ENCODE results near the gene TTC3. TPM values are rescaled to one million over a fixed set of nuclear protein-coding genes. Genes with fewer than 3 reads are reported as not detected.

TTC3 gene
- total and polyA plus RNA-seq, 10 of the 15 experiments (the other 5 are each of a cell fraction or from before 2014, with no cell fraction given) = 23.1 to 94.9 (median 72.7) TPM

GRCh38 chr21:37241426-37241825 lies 168.4 kb downstream of the TTC3 start:
- ChIA-PET CTCF (no interaction called here), SMC1A (ENCODE audit: uncharacterized antibody, unreplicated experiment) (no interaction called here), RAD21 (ENCODE audit: unreplicated experiment) (no interaction called here), POLR2A (no interaction called here)
- peaks cover 3% of the 10 kb centered on the region; the same call in 1 of the 2 replicates for H3K4me1 ChIP-seq (ENCODE audit: control insufficient read depth, insufficient read depth, low read length)
- BruUV-seq (replicated peaks) = no TSS peak
- H2AFZ ChIP-seq (ENCODE audit: control insufficient read depth, low read depth, low read length) = no peak overlapping the region
- in situ Hi-C loops (cut with MboI) = no loop called here
- WGBS (ENCODE audit: insufficient coverage, insufficient replicate concordance, low lambda C conversion rate, missing lambda C conversion rate) = 75% methylated on average over 7 of the region's 7 CpGs
- no peak overlapping the region for H3K9ac ChIP-seq (ENCODE audit: control insufficient read depth, insufficient read depth, low read length)
- no peaks in the 10 kb centered on the region for H3K9me3 ChIP-seq (replicated peaks; ENCODE audit: control insufficient read depth, insufficient read depth, low read length)
- H3K4me2 ChIP-seq (ENCODE audit: control insufficient read depth, insufficient read depth) = no peak overlapping the region
- H3K79me2 ChIP-seq (ENCODE audit: control insufficient read depth, insufficient read depth, low read length) = peaks cover 13% of the 10 kb centered on the region
- no peaks in the 10 kb centered on the region for H3K27me3 ChIP-seq (replicated peaks in 1 of 2; ENCODE audit: control insufficient read depth in 2 of 2, insufficient read depth in 2 of 2, low read length in 1 of 2)
- ATAC-seq (no peak), FAIRE-seq (no peak), DNase-seq (ENCODE audit: low read depth, low spot score) (no peak)
- TF ChIP-seq CEBPB (IDR thresholded peaks at IDR 0.05; ENCODE audit: borderline replicate concordance in 1 of 2, low read depth in 2 of 2, low read length in 2 of 2) (no peak), PAX8 (IDR thresholded peaks at IDR 0.05) (no peak), ZNF592 (IDR thresholded peaks at IDR 0.05) (no peak), SMARCA5 (IDR thresholded peaks at IDR 0.05) (no peak), USF2 (IDR thresholded peaks at IDR 0.05; ENCODE audit: borderline replicate concordance, low read depth, low read length) (no peak), CBFB (IDR thresholded peaks at IDR 0.05; ENCODE audit: low read depth) (no peak), TAF1 (IDR thresholded peaks at IDR 0.05; ENCODE audit: borderline replicate concordance, low read depth, low read length) (no peak), RBBP5 (conservative IDR thresholded peaks at IDR 0.05) (no peak), FOXM1 (IDR thresholded peaks at IDR 0.05; ENCODE audit: low read depth, low read length) (no peak), MXI1 (IDR thresholded peaks at IDR 0.05; ENCODE audit: low read depth, low read length) (no peak), ZNF622 (IDR thresholded peaks at IDR 0.05) (no peak), HSF1 (IDR thresholded peaks at IDR 0.05; ENCODE audit: low read depth, low read length) (no peak), PAX5 (IDR thresholded peaks at IDR 0.05; ENCODE audit: borderline replicate concordance, low read depth, low read length) (no peak), TCF12 (IDR thresholded peaks at IDR 0.05; ENCODE audit: low read depth, low read length) (no peak)
- TF ChIP-seq, protein P1, sequence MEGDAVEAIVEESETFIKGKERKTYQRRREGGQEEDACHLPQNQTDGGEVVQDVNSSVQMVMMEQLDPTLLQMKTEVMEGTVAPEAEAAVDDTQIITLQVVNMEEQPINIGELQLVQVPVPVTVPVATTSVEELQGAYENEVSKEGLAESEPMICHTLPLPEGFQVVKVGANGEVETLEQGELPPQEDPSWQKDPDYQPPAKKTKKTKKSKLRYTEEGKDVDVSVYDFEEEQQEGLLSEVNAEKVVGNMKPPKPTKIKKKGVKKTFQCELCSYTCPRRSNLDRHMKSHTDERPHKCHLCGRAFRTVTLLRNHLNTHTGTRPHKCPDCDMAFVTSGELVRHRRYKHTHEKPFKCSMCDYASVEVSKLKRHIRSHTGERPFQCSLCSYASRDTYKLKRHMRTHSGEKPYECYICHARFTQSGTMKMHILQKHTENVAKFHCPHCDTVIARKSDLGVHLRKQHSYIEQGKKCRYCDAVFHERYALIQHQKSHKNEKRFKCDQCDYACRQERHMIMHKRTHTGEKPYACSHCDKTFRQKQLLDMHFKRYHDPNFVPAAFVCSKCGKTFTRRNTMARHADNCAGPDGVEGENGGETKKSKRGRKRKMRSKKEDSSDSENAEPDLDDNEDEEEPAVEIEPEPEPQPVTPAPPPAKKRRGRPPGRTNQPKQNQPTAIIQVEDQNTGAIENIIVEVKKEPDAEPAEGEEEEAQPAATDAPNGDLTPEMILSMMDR (IDR thresholded peaks at IDR 0.05 in 2 of 3, conservative IDR thresholded peaks at IDR 0.05 in 1 of 3; ENCODE audit: control insufficient read depth in 2 of 3, extremely low read depth in 1 of 3, insufficient read depth in 1 of 3, low read depth in 3 of 3, low read length in 3 of 3) = no peak
- TF ChIP-seq, protein P2, sequence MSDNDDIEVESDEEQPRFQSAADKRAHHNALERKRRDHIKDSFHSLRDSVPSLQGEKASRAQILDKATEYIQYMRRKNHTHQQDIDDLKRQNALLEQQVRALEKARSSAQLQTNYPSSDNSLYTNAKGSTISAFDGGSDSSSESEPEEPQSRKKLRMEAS (IDR thresholded peaks at IDR 0.05; ENCODE audit: low read depth, low read length) = no peak
- intact Hi-C loops (cut with micrococcal nuclease; ENCODE audit: unreplicated experiment) = no loop called here
- H3K36me3 ChIP-seq (ENCODE audit: control insufficient read depth in 2 of 2, insufficient read depth in 2 of 2, low read length in 1 of 2) = peaks cover 3 to 11% of the 10 kb centered on the region in 2 experiments
- H4K20me1 ChIP-seq (ENCODE audit: control insufficient read depth, insufficient read depth) = no peaks in the 10 kb centered on the region; the same call in 1 of the 2 replicates
- no peak overlapping the region for H3K4me3 ChIP-seq
- no peak overlapping the region for H3K27ac ChIP-seq (ENCODE audit: control insufficient read depth, insufficient read depth)

Measured in GM12878 (cell line).